Activated T-cell treated with anti-CD3 and anti-CD28 coated beads, Interleukin-2, amount 50 U/mL, for 4 hours (primary cell): ENCODE data around the gene ZSCAN5A. TPM values are rescaled to one million over a fixed set of nuclear protein-coding genes. Genes with fewer than 3 reads are reported as not detected.
"Not testable (repeated sequence)": the region's sequence is repeated elsewhere in the genome, so short reads cannot be mapped to it uniquely, and the experiment has no call there.

Source experiments
- ATAC-seq, 2 donors: fragments of 200-7000 bp; cut with Tn5 transposase; one replicate each; pipeline ENCODE4 v1.10.0; 2021
- DNase-seq: peaks from one replicate; pipeline ENCODE4 v3.0.0-alpha.2; 2020
- H3K27me3 Mint-ChIP-seq: one replicate; pipeline ENCODE4 v1.8.0; 2021; ENCODE audit warnings: low read depth, mixed read lengths
- H3K36me3 Mint-ChIP-seq: one replicate; pipeline ENCODE4 v1.8.0; 2022; ENCODE audit warnings: mixed read lengths; ENCODE audit not compliant: insufficient read depth
- H3K4me1 Mint-ChIP-seq: one replicate; pipeline ENCODE4 v1.8.0; 2021; ENCODE audit warnings: low read depth, mixed read lengths
- H3K4me3 Mint-ChIP-seq: one replicate; pipeline ENCODE4 v1.8.0; 2021; ENCODE audit warnings: mild to moderate bottlenecking, moderate library complexity, mixed read lengths
- H3K9me3 Mint-ChIP-seq: one replicate; pipeline ENCODE4 v1.8.0; 2021; ENCODE audit warnings: mixed read lengths
- total RNA-seq, 3 donors: library from RNA; stranded (reverse); gene quantifications; one replicate each; pipeline ENCODE4 v1.2.1, GENCODE V29; 2021

ZSCAN5A gene, protein sequence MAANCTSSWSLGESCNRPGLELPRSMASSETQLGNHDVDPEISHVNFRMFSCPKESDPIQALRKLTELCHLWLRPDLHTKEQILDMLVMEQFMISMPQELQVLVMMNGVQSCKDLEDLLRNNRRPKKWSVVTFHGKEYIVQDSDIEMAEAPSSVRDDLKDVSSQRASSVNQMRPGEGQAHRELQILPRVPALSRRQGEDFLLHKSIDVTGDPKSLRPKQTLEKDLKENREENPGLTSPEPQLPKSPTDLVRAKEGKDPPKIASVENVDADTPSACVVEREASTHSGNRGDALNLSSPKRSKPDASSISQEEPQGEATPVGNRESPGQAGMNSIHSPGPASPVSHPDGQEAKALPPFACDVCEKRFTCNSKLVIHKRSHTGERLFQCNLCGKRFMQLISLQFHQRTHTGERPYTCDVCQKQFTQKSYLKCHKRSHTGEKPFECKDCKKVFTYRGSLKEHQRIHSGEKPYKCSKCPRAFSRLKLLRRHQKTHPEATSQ
- 10 to 100 TPM in 2 of 3 donors, 1 to 10 TPM in 1; 9.6 to 14.7 (median 13.6) TPM for total RNA-seq

- Mint-ChIP-seq H3K4me1 (peaks cover 23% of the 10 kb centered on the region), H3K9me3 (peaks cover 4% of the 10 kb centered on the region), H3K4me3 (peak within 1 kb of the TSS; percentile 83), H3K27me3 (no peaks in the 10 kb centered on the region), H3K36me3 (peaks cover 15% of the 10 kb centered on the region)
- DNase-seq (peak; percentile 98), ATAC-seq (peak; percentile 86 to 90)
Measured at GRCh38 chr19:56314381-56315076, at the start of gene ZSCAN5A. Gene ZSCAN5A, minus strand, starts transcription at chr19:56314839. Its CDS starts 89,793 bp downstream, at chr19:56225046.

DNA sequence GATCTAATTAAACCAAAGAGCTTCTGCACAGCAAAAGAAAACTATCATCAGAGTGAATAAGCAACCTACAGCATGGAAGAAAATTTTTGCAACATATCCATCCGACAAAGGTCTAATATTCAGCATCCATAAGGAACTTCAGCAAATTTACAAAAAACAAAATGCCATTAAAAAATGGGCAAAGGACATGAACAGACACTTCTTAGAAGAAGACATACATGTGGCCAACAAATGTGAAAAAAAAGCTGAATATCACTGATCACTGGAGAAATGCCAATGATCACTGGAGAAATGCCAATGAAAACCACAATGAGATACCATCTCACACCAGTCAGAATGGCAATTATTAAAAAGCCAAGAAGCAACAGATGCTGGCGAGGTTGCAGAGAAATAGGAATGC lies 46.2 kb upstream of the ZSCAN5A start:
- H3K27me3 Mint-ChIP-seq, result no peaks in the 10 kb centered on the region
- no peak for DNase-seq
- H3K36me3 Mint-ChIP-seq, result peaks cover 11% of the 10 kb centered on the region
- no peak overlapping the region for H3K4me3 Mint-ChIP-seq
- peaks cover 54% of the 10 kb centered on the region for H3K9me3 Mint-ChIP-seq
- no peaks in the 10 kb centered on the region for H3K4me1 Mint-ChIP-seq
- no peak for ATAC-seq

DNA sequence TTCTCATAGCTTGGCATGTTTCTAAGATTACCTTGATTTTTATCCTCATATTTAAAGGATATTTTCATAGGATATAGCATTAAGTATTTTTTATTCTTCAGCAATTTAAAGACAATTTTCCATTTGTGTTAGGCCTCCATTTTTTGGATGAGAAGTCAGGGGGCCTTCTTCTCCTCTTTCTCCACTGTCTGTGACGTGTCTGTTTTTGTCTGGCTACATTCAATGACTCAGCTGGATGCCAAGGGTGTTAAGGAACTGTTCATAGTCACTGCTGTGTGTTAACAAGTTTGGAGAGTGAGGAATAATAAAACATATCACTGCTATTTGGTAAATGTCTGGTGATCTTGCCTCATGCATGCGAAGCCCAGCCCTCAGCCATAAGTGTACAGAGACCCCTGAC lies 42.3 kb upstream of the ZSCAN5A start:
- H3K9me3 Mint-ChIP-seq, result peaks cover 31% of the 10 kb centered on the region
- no peak for DNase-seq
- no peak for ATAC-seq
- no peak overlapping the region for H3K4me3 Mint-ChIP-seq
- no peaks in the 10 kb centered on the region for H3K27me3 Mint-ChIP-seq
- H3K36me3 Mint-ChIP-seq, result peaks cover 9% of the 10 kb centered on the region
- H3K4me1 Mint-ChIP-seq, result no peaks in the 10 kb centered on the region

GRCh38 chr19:56355517-56355916 lies 40.9 kb upstream of the ZSCAN5A start:
- Mint-ChIP-seq H3K27me3 (no peaks in the 10 kb centered on the region), H3K4me3 (no peak overlapping the region), H3K4me1 (no peaks in the 10 kb centered on the region), H3K36me3 (peaks cover 7% of the 10 kb centered on the region), H3K9me3 (peaks cover 22% of the 10 kb centered on the region)
- DNase-seq, result no peak
- ATAC-seq, result no peak

DNA sequence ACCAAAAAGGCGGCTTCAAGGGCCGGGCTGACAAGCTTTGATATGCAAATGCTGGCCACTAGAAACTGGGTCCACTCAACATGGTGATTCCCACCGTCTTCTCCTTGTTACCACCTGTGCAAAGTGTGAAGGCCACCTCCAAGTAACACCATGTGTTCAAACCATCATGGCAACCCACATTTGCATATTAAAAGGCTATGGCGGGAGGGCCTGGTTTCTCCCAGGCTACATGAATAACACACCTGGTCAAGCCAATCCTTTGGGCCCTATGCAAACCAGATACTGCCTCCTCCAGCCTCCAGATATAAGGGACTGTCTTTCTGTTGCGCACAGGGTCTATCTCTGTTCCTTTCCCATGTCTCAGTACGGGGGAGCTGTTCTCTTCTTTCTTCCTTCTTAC lies 36.6 kb upstream of the ZSCAN5A start:
- Mint-ChIP-seq H3K4me1 (no peaks in the 10 kb centered on the region), H3K27me3 (no peaks in the 10 kb centered on the region), H3K36me3 (no peaks in the 10 kb centered on the region), H3K9me3 (no peaks in the 10 kb centered on the region), H3K4me3 (no peak overlapping the region)
- DNase-seq (no peak), ATAC-seq (no peak)

- peak; percentile 41 for DNase-seq
- H3K36me3 Mint-ChIP-seq, result no peaks in the 10 kb centered on the region
- peak in 1 of 2 donors; percentile 14 for ATAC-seq
- no peaks in the 10 kb centered on the region for H3K27me3 Mint-ChIP-seq
- no peaks in the 10 kb centered on the region for H3K9me3 Mint-ChIP-seq
- H3K4me3 Mint-ChIP-seq, result no peak overlapping the region
- H3K4me1 Mint-ChIP-seq, result no peaks in the 10 kb centered on the region
Measured at GRCh38 chr19:56350416-56351045, 35.9 kb upstream of the ZSCAN5A start.

DNA sequence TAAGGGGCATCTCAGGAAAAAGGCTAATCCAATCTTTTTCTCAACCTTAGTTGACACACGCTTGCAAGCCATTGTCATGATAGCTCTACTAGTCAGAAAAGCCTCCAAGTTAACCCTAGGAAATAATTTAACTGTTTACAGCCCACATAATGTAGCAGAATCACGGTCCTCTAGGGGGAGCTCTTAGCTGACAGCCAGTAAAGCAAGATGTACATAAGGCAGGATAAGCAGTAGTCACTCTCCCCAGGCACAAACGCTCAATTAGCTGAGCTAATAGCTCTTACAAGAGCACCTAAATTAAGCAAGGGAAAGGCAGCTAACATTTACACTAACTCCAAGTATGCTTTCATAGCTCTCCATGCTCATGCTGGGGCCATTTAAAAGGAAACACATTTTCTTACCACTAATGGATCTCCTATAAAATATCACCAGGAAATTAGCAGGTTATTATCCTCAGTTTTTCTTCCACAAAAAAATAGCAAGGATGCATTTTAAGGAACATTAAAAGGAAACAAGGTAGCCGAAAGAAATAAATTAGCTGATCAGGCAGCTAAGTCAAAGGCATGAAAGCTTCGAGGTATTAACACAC lies 33.7 kb upstream of the ZSCAN5A start:
- Mint-ChIP-seq H3K36me3 (no peaks in the 10 kb centered on the region), H3K9me3 (no peaks in the 10 kb centered on the region), H3K27me3 (peaks cover 1% of the 10 kb centered on the region), H3K4me3 (no peak overlapping the region), H3K4me1 (no peaks in the 10 kb centered on the region)
- DNase-seq (no peak), ATAC-seq (no peak)

GRCh38 chr19:56347163-56347778 lies 32.6 kb upstream of the ZSCAN5A start:
- Mint-ChIP-seq H3K9me3 (peaks cover 3% of the 10 kb centered on the region), H3K4me1 (no peaks in the 10 kb centered on the region), H3K27me3 (peaks cover 11% of the 10 kb centered on the region), H3K36me3 (peaks cover 1% of the 10 kb centered on the region), H3K4me3 (no peak overlapping the region)
- ATAC-seq (no peak), DNase-seq (no peak)

DNA sequence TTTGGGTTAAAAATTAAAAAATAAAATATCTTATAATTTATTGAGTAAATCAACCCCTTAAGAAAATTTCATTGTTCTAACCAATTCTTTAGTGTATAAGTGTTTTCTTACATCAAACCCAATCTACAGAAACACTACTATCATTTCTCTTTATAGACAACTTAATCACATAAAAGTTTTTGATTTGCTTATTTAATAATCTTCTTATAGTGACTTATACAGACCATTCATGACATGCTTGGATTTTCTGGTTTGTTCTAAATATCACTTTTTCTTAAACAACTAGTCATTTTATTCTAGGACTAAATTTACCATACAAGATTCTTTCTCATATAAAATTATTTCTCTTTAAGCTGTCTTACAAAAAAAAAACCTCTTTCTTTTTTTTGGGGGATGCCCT lies 27.3 kb upstream of the ZSCAN5A start:
- peaks cover 17% of the 10 kb centered on the region for H3K27me3 Mint-ChIP-seq
- H3K9me3 Mint-ChIP-seq, result peaks cover 19% of the 10 kb centered on the region
- H3K36me3 Mint-ChIP-seq, result peaks cover 3% of the 10 kb centered on the region
- no peak overlapping the region for H3K4me3 Mint-ChIP-seq
- no peak for ATAC-seq
- no peaks in the 10 kb centered on the region for H3K4me1 Mint-ChIP-seq
- DNase-seq, result no peak

- H3K4me1 Mint-ChIP-seq, H3K36me3 Mint-ChIP-seq, DNase-seq, H3K4me3 Mint-ChIP-seq, ATAC-seq: not testable (repeated sequence)
- H3K27me3 Mint-ChIP-seq, result peaks cover 17% of the 10 kb centered on the region
- peaks cover 19% of the 10 kb centered on the region for H3K9me3 Mint-ChIP-seq
Measured at GRCh38 chr19:56339031-56339430, 24.4 kb upstream of the ZSCAN5A start.

GRCh38 chr19:56337077-56337476 lies 22.4 kb upstream of the ZSCAN5A start:
- not testable (repeated sequence) for DNase-seq, H3K36me3 Mint-ChIP-seq, H3K4me3 Mint-ChIP-seq, H3K4me1 Mint-ChIP-seq, ATAC-seq, H3K27me3 Mint-ChIP-seq
- H3K9me3 Mint-ChIP-seq, result peaks cover 20% of the 10 kb centered on the region

GRCh38 chr19:56335371-56335770 lies 20.7 kb upstream of the ZSCAN5A start:
- not testable (repeated sequence) for H3K4me3 Mint-ChIP-seq, DNase-seq, H3K27me3 Mint-ChIP-seq, ATAC-seq, H3K4me1 Mint-ChIP-seq, H3K36me3 Mint-ChIP-seq
- peaks cover 11% of the 10 kb centered on the region for H3K9me3 Mint-ChIP-seq

- no peak for ATAC-seq
- peak; percentile 31 for DNase-seq
- Mint-ChIP-seq H3K4me3 (no peak overlapping the region), H3K4me1 (no peaks in the 10 kb centered on the region), H3K9me3 (peaks cover 8% of the 10 kb centered on the region), H3K36me3 (no peaks in the 10 kb centered on the region), H3K27me3 (no peaks in the 10 kb centered on the region)
Measured at GRCh38 chr19:56333506-56333905, 18.9 kb upstream of the ZSCAN5A start.

DNA sequence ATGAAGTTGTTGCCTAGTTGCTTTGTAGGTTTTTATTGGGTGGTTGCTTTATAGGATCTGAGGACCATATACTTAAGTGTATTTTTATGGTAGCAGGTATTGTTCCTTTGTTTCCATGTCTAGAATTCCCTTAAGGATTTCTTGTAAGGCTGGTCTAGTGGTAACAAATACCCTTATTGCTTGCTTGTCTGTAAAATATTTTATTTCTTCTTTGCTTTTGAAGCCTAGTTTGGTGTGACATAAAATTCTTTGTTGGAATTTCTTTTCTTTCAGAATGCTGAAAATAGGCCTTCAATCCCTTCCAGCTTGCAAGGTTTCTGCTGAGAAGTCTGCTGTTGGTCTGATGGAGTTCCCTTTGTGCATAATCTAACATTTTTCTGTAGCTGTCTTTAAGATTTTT lies 18.1 kb upstream of the ZSCAN5A start:
- peaks cover 8% of the 10 kb centered on the region for H3K9me3 Mint-ChIP-seq
- H3K4me3 Mint-ChIP-seq, result no peak overlapping the region
- H3K4me1 Mint-ChIP-seq, result no peaks in the 10 kb centered on the region
- DNase-seq (no peak), ATAC-seq (no peak)
- H3K36me3 Mint-ChIP-seq, result no peaks in the 10 kb centered on the region
- H3K27me3 Mint-ChIP-seq, result no peaks in the 10 kb centered on the region
